Measurements from ENCODE around the gene UROC1. TPM values are rescaled to one million over a fixed set of nuclear protein-coding genes. Genes with fewer than 3 reads are reported as not detected.

UROC1 gene
- total RNA-seq, 4 donors from 2014 or later, result not detected

DNA sequence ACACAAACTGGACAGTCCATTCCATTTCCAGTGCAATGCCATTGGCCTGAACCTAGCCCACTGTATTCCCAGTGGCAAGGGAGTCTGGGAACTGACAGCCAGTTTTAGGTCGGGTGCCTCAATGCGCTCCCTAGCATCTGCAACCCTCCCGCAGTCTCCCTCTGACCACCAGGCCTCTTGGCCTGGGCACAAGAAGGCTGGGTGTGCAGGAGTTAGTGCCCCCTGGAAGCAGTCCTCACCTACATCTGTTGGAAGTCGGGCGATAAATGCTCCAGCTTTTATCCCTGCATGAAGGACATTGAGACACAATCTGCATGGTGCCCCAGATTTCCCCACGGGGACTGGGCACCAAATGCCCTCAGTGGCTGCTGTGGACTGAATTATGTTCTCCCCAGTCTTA lies 28.4 kb upstream of the UROC1 start:
- no peaks in the 10 kb centered on the region for H3K36me3 ChIP-seq
- 86% methylated on average over 5 of the region's 6 CpGs for WGBS
- peaks cover 4% of the 10 kb centered on the region for H3K4me1 ChIP-seq
- TF ChIP-seq EP300 (IDR thresholded peaks at IDR 0.05) (no peak), POLR2AphosphoS5 (IDR thresholded peaks at IDR 0.05) (no peak), POLR2A (IDR thresholded peaks at IDR 0.05) (no peak)
- TF ChIP-seq, protein P1, sequence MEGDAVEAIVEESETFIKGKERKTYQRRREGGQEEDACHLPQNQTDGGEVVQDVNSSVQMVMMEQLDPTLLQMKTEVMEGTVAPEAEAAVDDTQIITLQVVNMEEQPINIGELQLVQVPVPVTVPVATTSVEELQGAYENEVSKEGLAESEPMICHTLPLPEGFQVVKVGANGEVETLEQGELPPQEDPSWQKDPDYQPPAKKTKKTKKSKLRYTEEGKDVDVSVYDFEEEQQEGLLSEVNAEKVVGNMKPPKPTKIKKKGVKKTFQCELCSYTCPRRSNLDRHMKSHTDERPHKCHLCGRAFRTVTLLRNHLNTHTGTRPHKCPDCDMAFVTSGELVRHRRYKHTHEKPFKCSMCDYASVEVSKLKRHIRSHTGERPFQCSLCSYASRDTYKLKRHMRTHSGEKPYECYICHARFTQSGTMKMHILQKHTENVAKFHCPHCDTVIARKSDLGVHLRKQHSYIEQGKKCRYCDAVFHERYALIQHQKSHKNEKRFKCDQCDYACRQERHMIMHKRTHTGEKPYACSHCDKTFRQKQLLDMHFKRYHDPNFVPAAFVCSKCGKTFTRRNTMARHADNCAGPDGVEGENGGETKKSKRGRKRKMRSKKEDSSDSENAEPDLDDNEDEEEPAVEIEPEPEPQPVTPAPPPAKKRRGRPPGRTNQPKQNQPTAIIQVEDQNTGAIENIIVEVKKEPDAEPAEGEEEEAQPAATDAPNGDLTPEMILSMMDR (IDR thresholded peaks at IDR 0.05), result no peak
- H3K27me3 ChIP-seq, result peaks cover 24% of the 10 kb centered on the region
- DNase-seq (ENCODE audit: low spot score in 2 of 2), result peak; percentile 25 to 44
- no peak overlapping the region for H3K27ac ChIP-seq
- no peaks in the 10 kb centered on the region for H3K9me3 ChIP-seq
- no peak overlapping the region for H3K4me3 ChIP-seq

DNA sequence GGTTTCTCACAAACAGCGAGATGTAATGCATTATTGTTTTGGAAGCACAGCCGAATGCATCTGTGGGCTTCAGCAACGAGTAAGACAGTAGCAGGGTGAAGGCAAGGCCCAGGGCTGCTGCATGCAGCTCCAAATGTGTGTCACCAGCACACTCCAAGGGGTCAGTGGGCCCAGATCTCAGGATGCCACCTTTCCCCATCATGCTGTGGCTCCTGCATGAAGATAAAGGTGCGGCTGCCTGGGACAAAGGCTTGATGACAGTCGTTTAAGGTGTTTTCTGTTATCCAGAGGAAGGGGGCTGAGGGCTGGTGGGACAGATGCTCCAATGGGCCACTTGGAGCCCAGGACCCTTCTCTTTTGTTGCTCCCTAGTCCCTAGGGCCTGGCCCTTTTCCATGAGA lies 28.0 kb upstream of the UROC1 start:
- no peaks in the 10 kb centered on the region for H3K9me3 ChIP-seq
- H3K27ac ChIP-seq, result no peak overlapping the region
- peak in 1 of 2 donors; percentile 56 for DNase-seq (ENCODE audit: low spot score in 2 of 2)
- 89% methylated on average over 5 of the region's 5 CpGs for WGBS
- H3K27me3 ChIP-seq, result peaks cover 28% of the 10 kb centered on the region
- H3K4me3 ChIP-seq, result no peak overlapping the region
- TF ChIP-seq EP300 (IDR thresholded peaks at IDR 0.05) (no peak), POLR2AphosphoS5 (IDR thresholded peaks at IDR 0.05) (no peak), POLR2A (IDR thresholded peaks at IDR 0.05) (no peak)
- TF ChIP-seq, protein P1 (IDR thresholded peaks at IDR 0.05), result no peak
- no peaks in the 10 kb centered on the region for H3K36me3 ChIP-seq
- H3K4me1 ChIP-seq, result peaks cover 9% of the 10 kb centered on the region

DNA sequence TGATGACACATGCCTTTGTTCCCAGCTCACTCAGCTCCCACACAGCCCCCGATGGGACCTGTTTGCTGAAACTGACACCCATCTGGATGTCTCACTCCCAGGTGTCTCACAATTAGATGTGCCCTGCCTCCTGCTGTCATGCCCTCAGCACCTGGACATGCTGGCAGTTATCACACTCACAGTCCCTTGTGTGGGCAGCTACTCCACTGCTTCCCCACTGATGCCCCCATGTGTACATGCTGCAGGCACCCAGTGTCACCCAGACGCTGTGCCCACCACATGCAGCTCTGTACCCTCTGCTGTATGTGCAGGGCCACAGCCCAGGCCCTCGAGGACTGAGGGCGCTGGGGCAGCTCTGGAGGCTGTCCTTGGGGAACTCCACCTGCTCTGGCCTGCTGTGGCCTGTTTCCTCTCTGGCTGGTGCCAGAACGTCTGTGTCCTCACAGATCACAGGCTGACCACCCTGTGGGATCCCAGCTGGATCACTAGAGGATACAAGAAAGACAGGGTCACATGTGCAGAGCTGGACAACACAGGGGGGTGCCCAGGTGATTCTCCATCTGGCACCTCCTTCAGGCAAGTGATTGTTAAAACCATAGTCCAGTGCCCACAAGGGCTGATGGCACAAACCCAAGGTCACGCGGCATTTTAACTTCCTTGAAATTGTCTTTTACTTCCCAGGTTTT lies 27.2 kb upstream of the UROC1 start:
- peak; percentile 21 to 63 for DNase-seq (ENCODE audit: low spot score in 2 of 2)
- no peak for TF ChIP-seq EP300 (IDR thresholded peaks at IDR 0.05)
- TF ChIP-seq, protein P1 (IDR thresholded peaks at IDR 0.05), result no peak
- TF ChIP-seq POLR2A (IDR thresholded peaks at IDR 0.05), result no peak
- TF ChIP-seq POLR2AphosphoS5 (IDR thresholded peaks at IDR 0.05), result no peak
- no peaks in the 10 kb centered on the region for H3K9me3 ChIP-seq
- H3K27me3 ChIP-seq, result peaks cover 28% of the 10 kb centered on the region
- no peak overlapping the region for H3K27ac ChIP-seq
- peaks cover 9% of the 10 kb centered on the region for H3K4me1 ChIP-seq
- H3K4me3 ChIP-seq, result no peak overlapping the region
- WGBS, result 86% methylated on average over 3 of the region's 7 CpGs
- no peaks in the 10 kb centered on the region for H3K36me3 ChIP-seq

DNA sequence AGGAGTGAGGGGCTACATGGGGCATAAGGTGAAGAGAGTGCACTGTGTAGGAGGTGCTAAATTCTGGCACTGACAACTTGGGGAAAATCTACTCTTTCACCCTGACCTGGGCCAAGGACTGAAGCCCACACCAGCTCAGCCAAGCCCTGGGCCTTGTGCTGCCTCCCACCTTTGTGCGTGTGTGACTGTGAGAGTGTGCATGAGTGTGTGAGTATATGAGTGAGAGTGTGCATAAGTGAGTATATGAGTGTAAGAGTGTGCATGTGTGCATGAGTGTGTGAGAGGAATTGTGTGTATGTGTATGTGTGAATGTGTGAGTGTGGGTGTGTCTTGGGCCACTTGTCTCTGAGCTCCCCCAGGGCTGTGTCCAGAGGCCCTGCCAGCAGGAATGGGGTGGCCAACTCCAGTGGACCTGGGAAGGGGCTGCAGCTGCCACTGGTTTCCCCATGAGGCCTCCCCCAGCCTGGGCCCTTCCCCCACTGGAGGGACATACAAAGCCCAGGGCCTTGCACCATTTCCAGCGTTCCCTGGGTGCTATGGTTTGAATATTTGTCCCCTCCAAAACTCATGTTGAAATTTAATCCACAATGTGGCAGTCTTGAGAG lies 26.0 kb upstream of the UROC1 start:
- no peak overlapping the region for H3K27ac ChIP-seq
- no peaks in the 10 kb centered on the region for H3K36me3 ChIP-seq
- H3K9me3 ChIP-seq, result no peaks in the 10 kb centered on the region
- peak in 1 of 2 donors; percentile 24 for DNase-seq (ENCODE audit: low spot score in 2 of 2)
- H3K27me3 ChIP-seq, result peaks cover 28% of the 10 kb centered on the region
- TF ChIP-seq EP300 (IDR thresholded peaks at IDR 0.05) (no peak), POLR2AphosphoS5 (IDR thresholded peaks at IDR 0.05) (no peak), POLR2A (IDR thresholded peaks at IDR 0.05) (no peak)
- TF ChIP-seq, protein P1 (IDR thresholded peaks at IDR 0.05), result no peak
- 96% methylated on average over 2 of the region's 2 CpGs for WGBS
- H3K4me1 ChIP-seq, result peaks cover 9% of the 10 kb centered on the region
- no peak overlapping the region for H3K4me3 ChIP-seq
